Measurements from ENCODE around the gene ENTPD7.
"Not testable (repeated sequence)": the region's sequence is repeated elsewhere in the genome, so short reads cannot be mapped to it uniquely, and the experiment has no call there.

ENTPD7 gene

DNA sequence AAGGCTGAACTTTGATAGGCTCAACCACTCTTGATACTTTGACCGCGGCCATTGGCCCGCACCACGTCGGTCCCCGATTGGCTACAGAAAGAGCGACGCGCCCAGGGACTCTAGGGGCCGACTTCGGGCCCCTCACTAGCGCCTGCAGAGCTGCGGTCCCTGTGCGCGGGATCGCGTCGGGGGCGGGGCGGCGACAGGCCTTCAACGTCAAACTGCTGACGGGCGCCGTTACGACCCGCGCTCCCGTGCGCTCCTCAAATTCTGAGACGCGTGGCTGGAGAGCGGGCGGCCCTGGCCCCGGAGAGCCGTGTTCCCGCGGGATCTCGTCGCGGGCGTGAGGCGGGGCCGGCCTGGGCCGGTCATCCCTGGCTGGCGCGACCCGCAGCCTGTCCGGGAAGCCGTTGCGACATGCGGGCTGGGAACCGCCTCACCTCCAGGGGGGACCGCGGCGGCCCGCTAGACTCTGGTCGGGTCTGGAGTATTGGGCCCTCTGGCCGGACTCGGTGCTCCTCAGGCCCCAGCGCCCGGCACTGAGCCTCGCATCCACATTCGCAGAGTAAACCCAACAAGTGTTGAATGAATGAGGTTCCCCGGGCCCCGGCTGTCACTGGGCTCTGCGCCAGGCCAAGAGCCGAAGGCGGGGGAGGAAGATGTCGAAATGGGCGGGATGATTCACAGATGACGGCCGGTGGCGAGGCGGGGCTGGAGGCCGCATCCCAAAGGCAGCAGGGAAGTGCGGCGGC lies 38.4 kb upstream of the ENTPD7 start:
- H3K23ac ChIP-seq (ENCODE audit: low read length in 2 of 2) = no peak overlapping the region
- peak overlapping the region; percentile 69 for H2AFZ ChIP-seq (ENCODE audit: low read depth, low read length)
- H2BK120ac ChIP-seq (ENCODE audit: low read depth, low read length) = peak overlapping the region; percentile 97
- peak overlapping the region; percentile 99 for H4K91ac ChIP-seq (ENCODE audit: low read length)
- peak overlapping the region; percentile 96 to 98 for H3K18ac ChIP-seq (ENCODE audit: low read depth in 1 of 2, low read length in 2 of 2)
- peak overlapping the region; percentile 79 to 82 for H3K4me3 ChIP-seq (ENCODE audit: insufficient read depth in 1 of 2, low read depth in 1 of 2, low read length in 2 of 2)
- H3K79me1 ChIP-seq (replicated peaks; ENCODE audit: low read length, poor library complexity, severe bottlenecking) = peaks cover 12% of the 10 kb centered on the region
- H3K14ac ChIP-seq (ENCODE audit: low read length in 2 of 2) = peak overlapping the region in 1 of 2 experiments; percentile 91
- DNase-seq = peak; percentile 96
- WGBS = under 1% methylated on average over 78 of the region's 78 CpGs
- H3K9ac ChIP-seq (ENCODE audit: low read length) = peak overlapping the region; percentile 98
- H3K4me2 ChIP-seq (ENCODE audit: low read length, poor library complexity, severe bottlenecking) = peak overlapping the region; percentile 98
- peaks cover 3% of the 10 kb centered on the region for H3K4me1 ChIP-seq (ENCODE audit: control insufficient read depth, insufficient read depth, low read depth, low read length)
- H2AK5ac ChIP-seq (ENCODE audit: low read length, severe bottlenecking) = no peak overlapping the region
- peak overlapping the region in 1 of 2 experiments; percentile 71 for H2BK12ac ChIP-seq (ENCODE audit: low read length in 2 of 2)
- H3K27me3 ChIP-seq (ENCODE audit: control insufficient read depth in 1 of 2, insufficient read depth in 1 of 2, low read length in 2 of 2) = no peaks in the 10 kb centered on the region
- peak overlapping the region; percentile 77 to 95 for H3K4ac ChIP-seq (ENCODE audit: low read depth in 1 of 2, low read length in 2 of 2)
- no peaks in the 10 kb centered on the region for H3K9me3 ChIP-seq (ENCODE audit: control insufficient read depth, low read length)
- H3K27ac ChIP-seq (ENCODE audit: low read length, poor library complexity, severe bottlenecking) = peak overlapping the region; percentile 99
- H2BK15ac ChIP-seq (ENCODE audit: low read depth, poor library complexity, severe bottlenecking) = peak overlapping the region; percentile 98
- H3K36me3 ChIP-seq (ENCODE audit: control insufficient read depth in 1 of 2, insufficient read depth in 2 of 2, low read depth in 1 of 2, low read length in 2 of 2) = peaks cover 0 to 3% of the 10 kb centered on the region in 2 experiments
- peak overlapping the region; percentile 97 for H2BK5ac ChIP-seq (ENCODE audit: low read depth, low read length, poor library complexity, severe bottlenecking)
- H4K8ac ChIP-seq (ENCODE audit: low read length) = peak overlapping the region; percentile 100

DNA sequence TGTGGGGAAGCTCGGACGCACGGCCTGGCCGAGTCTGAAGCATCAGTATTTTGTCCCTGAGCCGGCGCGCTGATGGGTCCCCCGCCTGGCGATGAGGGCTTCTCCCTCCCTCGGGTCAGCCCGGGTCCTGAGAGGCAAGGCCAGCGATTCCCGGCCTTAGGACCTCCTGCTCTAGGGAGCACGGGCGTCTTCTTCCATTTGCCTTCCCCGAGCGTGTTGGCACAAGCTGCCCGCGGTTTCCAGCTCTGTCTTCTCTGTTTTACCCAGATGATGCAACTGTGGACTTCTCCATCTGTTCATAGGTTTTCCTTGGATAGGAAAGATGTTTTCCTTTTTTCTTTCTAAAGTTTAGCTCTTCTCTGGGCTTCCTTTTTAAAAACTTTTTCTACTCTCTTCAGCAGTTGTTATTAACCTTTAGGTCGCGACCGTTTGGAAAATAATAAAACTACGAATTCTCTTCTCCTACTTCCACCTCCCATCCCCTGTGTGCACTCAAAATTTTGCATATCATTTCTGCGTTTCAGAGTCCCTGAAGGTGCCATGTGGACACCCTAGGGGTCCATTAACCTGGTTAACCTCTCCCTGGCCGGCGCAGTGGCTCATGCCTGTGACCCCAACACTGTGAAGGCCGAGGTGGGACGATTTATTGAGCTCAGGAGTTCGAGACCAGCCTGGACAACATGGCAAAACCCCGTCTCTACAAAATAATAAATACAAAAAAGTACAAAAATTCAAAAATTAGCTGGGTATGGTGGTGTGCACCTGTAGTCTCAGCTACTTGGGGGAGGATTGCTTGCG lies 37.7 kb upstream of the ENTPD7 start:
- peak overlapping the region; percentile 79 to 91 for H3K14ac ChIP-seq (ENCODE audit: low read length in 2 of 2)
- peak overlapping the region; percentile 100 for H4K8ac ChIP-seq (ENCODE audit: low read length)
- peak overlapping the region; percentile 83 for H2BK120ac ChIP-seq (ENCODE audit: low read depth, low read length)
- no peak for DNase-seq
- no peak overlapping the region for H2AK5ac ChIP-seq (ENCODE audit: low read length, severe bottlenecking)
- H2AFZ ChIP-seq (ENCODE audit: low read depth, low read length) = peak overlapping the region; percentile 96
- 15% methylated on average over 25 of the region's 31 CpGs for WGBS
- no peaks in the 10 kb centered on the region for H3K27me3 ChIP-seq (ENCODE audit: control insufficient read depth in 1 of 2, insufficient read depth in 1 of 2, low read length in 2 of 2)
- peak overlapping the region; percentile 96 to 98 for H3K18ac ChIP-seq (ENCODE audit: low read depth in 1 of 2, low read length in 2 of 2)
- H3K36me3 ChIP-seq (ENCODE audit: control insufficient read depth in 1 of 2, insufficient read depth in 2 of 2, low read depth in 1 of 2, low read length in 2 of 2) = peaks cover 0 to under 1% of the 10 kb centered on the region in 2 experiments
- peak overlapping the region; percentile 60 to 95 for H3K4ac ChIP-seq (ENCODE audit: low read depth in 1 of 2, low read length in 2 of 2)
- H3K4me3 ChIP-seq (ENCODE audit: insufficient read depth in 1 of 2, low read depth in 1 of 2, low read length in 2 of 2) = peak overlapping the region; percentile 79 to 82
- H3K23ac ChIP-seq (ENCODE audit: low read length in 2 of 2) = no peak overlapping the region
- H2BK5ac ChIP-seq (ENCODE audit: low read depth, low read length, poor library complexity, severe bottlenecking) = peak overlapping the region; percentile 78
- no peaks in the 10 kb centered on the region for H3K9me3 ChIP-seq (ENCODE audit: control insufficient read depth, low read length)
- peak overlapping the region; percentile 98 for H3K9ac ChIP-seq (ENCODE audit: low read length)
- H2BK15ac ChIP-seq (ENCODE audit: low read depth, poor library complexity, severe bottlenecking) = peak overlapping the region; percentile 98
- H2BK12ac ChIP-seq (ENCODE audit: low read length in 2 of 2) = peak overlapping the region; percentile 37 to 91
- peak overlapping the region; percentile 99 for H4K91ac ChIP-seq (ENCODE audit: low read length)
- H3K27ac ChIP-seq (ENCODE audit: low read length, poor library complexity, severe bottlenecking) = peak overlapping the region; percentile 99
- H3K79me1 ChIP-seq (replicated peaks; ENCODE audit: low read length, poor library complexity, severe bottlenecking) = peaks cover 12% of the 10 kb centered on the region
- H3K4me2 ChIP-seq (ENCODE audit: low read length, poor library complexity, severe bottlenecking) = peak overlapping the region; percentile 98
- H3K4me1 ChIP-seq (ENCODE audit: control insufficient read depth, insufficient read depth, low read depth, low read length) = peaks cover 3% of the 10 kb centered on the region

DNA sequence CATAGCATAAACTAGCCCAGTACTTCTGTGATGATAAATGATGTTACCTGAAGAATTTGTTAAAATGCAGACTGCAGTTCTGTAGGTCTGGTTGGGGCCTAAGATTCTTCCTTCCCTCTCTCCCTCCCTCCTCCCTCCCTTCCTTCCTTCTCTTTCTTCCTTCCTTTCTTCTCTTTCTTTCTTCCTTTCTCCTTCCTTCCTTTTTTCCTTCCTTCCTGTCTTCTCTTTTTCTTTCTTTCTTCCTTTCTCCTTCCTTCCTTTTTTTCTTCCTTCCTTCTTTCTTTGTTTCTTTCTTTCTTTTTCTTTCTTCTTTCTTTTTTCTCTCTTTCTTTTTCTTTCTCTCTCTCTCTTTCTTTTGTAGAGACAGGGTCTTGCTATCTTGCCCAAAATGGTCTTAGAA lies 35.4 kb upstream of the ENTPD7 start:
- Histone ChIP-seq H3K27ac (ENCODE audit: low read length, poor library complexity, severe bottlenecking) (no peak overlapping the region), H3K4ac (ENCODE audit: low read depth in 1 of 2, low read length in 2 of 2) (no peak overlapping the region), H4K8ac (ENCODE audit: low read length) (no peak overlapping the region), H3K9ac (ENCODE audit: low read length) (no peak overlapping the region), H3K23ac (ENCODE audit: low read length in 2 of 2) (no peak overlapping the region), H3K9me3 (ENCODE audit: control insufficient read depth, low read length) (no peaks in the 10 kb centered on the region), H3K79me1 (replicated peaks; ENCODE audit: low read length, poor library complexity, severe bottlenecking) (peaks cover 10% of the 10 kb centered on the region), H2BK12ac (ENCODE audit: low read length in 2 of 2) (no peak overlapping the region), H3K4me2 (ENCODE audit: low read length, poor library complexity, severe bottlenecking) (no peak overlapping the region), H3K4me3 (ENCODE audit: insufficient read depth in 1 of 2, low read depth in 1 of 2, low read length in 2 of 2) (no peak overlapping the region), H2AK5ac (ENCODE audit: low read length, severe bottlenecking) (no peak overlapping the region), H2BK120ac (ENCODE audit: low read depth, low read length) (no peak overlapping the region), H3K4me1 (ENCODE audit: control insufficient read depth, insufficient read depth, low read depth, low read length) (peaks cover 3% of the 10 kb centered on the region), H3K27me3 (ENCODE audit: control insufficient read depth in 1 of 2, insufficient read depth in 1 of 2, low read length in 2 of 2) (no peaks in the 10 kb centered on the region), H3K18ac (ENCODE audit: low read depth in 1 of 2, low read length in 2 of 2) (no peak overlapping the region), H3K14ac (ENCODE audit: low read length in 2 of 2) (no peak overlapping the region), H3K36me3 (ENCODE audit: control insufficient read depth in 1 of 2, insufficient read depth in 2 of 2, low read depth in 1 of 2, low read length in 2 of 2) (no peaks in the 10 kb centered on the region), H2BK5ac (ENCODE audit: low read depth, low read length, poor library complexity, severe bottlenecking) (no peak overlapping the region), H2AFZ (ENCODE audit: low read depth, low read length) (no peak overlapping the region), H4K91ac (ENCODE audit: low read length) (no peak overlapping the region), H2BK15ac (ENCODE audit: low read depth, poor library complexity, severe bottlenecking) (no peak overlapping the region)
- no peak for DNase-seq

DNA sequence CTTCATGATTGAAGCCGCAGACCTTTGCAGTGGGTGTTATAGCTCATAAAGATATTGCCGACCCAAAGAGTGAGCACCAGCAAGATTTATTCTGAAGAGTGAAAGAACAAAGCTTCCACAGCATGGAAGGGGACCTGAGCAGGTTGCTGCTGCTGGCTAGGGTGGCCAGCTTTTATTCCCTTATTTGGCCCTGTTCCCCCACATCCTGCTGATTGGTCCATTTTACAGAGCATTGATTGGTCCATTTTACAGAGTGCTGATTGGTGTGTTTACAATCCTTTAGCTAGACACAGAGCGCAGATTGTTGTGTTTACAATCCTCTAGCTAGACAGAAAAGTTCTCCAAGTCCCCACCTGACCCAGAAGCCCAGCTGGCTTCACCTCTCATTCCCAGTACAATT lies 34.2 kb upstream of the ENTPD7 start:
- not testable (repeated sequence) for H4K8ac ChIP-seq (ENCODE audit: low read length); H3K18ac ChIP-seq (ENCODE audit: low read depth in 1 of 2, low read length in 2 of 2); H4K91ac ChIP-seq (ENCODE audit: low read length); H3K79me1 ChIP-seq (replicated peaks; ENCODE audit: low read length, poor library complexity, severe bottlenecking); H3K9ac ChIP-seq (ENCODE audit: low read length); H2AFZ ChIP-seq (ENCODE audit: low read depth, low read length); H2BK120ac ChIP-seq (ENCODE audit: low read depth, low read length); H2BK15ac ChIP-seq (ENCODE audit: low read depth, poor library complexity, severe bottlenecking); H3K14ac ChIP-seq (ENCODE audit: low read length in 2 of 2); H3K27ac ChIP-seq (ENCODE audit: low read length, poor library complexity, severe bottlenecking); DNase-seq; H3K36me3 ChIP-seq (ENCODE audit: control insufficient read depth in 1 of 2, insufficient read depth in 2 of 2, low read depth in 1 of 2, low read length in 2 of 2); H2BK5ac ChIP-seq (ENCODE audit: low read depth, low read length, poor library complexity, severe bottlenecking); H3K4me1 ChIP-seq (ENCODE audit: control insufficient read depth, insufficient read depth, low read depth, low read length); H3K4me2 ChIP-seq (ENCODE audit: low read length, poor library complexity, severe bottlenecking); H2AK5ac ChIP-seq (ENCODE audit: low read length, severe bottlenecking); H2BK12ac ChIP-seq (ENCODE audit: low read length in 2 of 2); H3K4ac ChIP-seq (ENCODE audit: low read depth in 1 of 2, low read length in 2 of 2); H3K9me3 ChIP-seq (ENCODE audit: control insufficient read depth, low read length); H3K23ac ChIP-seq (ENCODE audit: low read length in 2 of 2); H3K4me3 ChIP-seq (ENCODE audit: insufficient read depth in 1 of 2, low read depth in 1 of 2, low read length in 2 of 2); H3K27me3 ChIP-seq (ENCODE audit: control insufficient read depth in 1 of 2, insufficient read depth in 1 of 2, low read length in 2 of 2)
- 64% methylated on average over 3 of the region's 3 CpGs for WGBS

All from mesenchymal stem cell (in vitro differentiated cells and primary cell).